ENCODE data around the gene ITPR1. TPM values are rescaled to one million over a fixed set of nuclear protein-coding genes. Genes with fewer than 3 reads are reported as not detected.

ITPR1 gene
- total RNA-seq, 4 donors from 2014 or later, result 184 to 305 (median 218) TPM

DNA sequence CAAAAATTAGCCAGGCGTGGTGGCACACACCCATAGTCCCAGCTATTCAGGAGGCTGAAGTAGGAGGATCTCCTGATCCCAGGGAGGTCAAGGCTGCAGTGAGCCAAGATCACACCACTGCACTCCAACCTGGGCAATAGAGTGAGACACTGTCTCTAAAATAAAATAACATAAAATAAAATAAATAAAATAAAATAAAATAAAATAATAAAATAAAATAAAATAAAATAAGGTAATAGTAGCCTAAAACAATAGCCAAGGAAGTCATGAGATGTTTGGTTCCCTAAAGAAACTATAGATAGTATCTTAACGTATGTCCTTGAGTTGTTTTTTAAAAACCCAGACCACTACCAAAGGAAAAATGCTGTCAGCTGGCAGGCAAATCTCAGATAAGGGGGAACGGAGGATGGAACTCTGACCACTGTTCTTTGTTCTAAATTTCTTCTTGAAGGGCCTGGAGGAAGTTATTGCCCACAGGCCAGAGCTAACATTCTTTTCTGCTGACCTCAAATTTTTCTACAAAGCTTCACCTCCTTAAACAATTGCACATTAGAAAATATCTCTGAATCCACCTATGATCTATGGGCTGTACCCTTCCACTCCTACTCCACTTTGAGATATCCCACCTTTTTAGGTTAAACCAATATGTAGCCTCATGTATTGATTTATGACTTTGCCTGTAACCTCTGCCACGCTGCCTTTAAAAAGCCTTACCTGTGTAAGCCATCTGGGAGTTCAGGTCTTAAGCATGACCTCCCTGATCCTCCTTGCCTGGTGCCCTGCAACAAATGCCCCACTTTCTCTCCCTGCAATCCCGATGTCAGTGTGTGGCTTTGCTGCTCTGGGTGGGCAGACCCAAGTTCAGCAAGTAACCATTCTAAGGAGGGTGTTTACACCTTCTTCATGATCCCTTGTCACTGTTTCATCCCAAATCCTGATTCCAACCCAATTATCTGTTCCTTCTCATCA lies 359.9 kb downstream of the ITPR1 start:
- 79 to 86% methylated on average over 4 to 5 of the region's 5 CpGs for WGBS, 2 donors (ENCODE audit: low coverage in 1 of 2)
- H3K4me1 ChIP-seq, result peaks cover 0 to 6% (median 0%) of the 10 kb centered on the region in 3 donors
- no peak overlapping the region for H3K27ac ChIP-seq
- no peak for ATAC-seq
- TF ChIP-seq POLR2A (IDR thresholded peaks at IDR 0.05), result no peak
- H3K27me3 ChIP-seq, result no peaks in the 10 kb centered on the region
- peaks cover 0 to 5% of the 10 kb centered on the region in 2 donors for H3K36me3 ChIP-seq
- no peaks in the 10 kb centered on the region for H3K9me3 ChIP-seq
- no peak overlapping the region for H3K4me3 ChIP-seq

DNA sequence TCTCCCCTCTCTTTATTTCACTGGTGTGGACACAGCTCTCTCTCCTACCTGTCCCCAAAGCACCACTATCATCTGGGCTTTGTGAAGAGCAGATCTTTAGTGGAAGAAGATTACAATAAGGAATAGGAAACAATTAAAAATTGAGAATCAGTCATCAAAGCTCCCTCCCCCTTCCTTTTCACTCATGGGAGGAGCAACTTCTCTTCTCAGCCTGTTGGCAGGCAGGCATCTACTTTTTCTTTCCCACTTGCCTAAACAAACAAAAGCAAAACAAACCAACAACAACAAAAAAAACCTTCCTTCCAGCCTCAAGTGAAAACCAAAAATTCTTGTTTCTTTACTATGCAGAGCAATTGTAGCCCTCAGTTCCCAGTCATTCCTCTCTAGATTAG lies 360.6 kb downstream of the ITPR1 start:
- Histone ChIP-seq H3K27me3 (no peaks in the 10 kb centered on the region), H3K4me1 (peaks cover 0 to 6% (median 0%) of the 10 kb centered on the region in 3 donors), H3K27ac (no peak overlapping the region), H3K9me3 (no peaks in the 10 kb centered on the region), H3K36me3 (no peaks in the 10 kb centered on the region), H3K4me3 (no peak overlapping the region)
- TF ChIP-seq EP300 (IDR thresholded peaks at IDR 0.05) (no peak), POLR2A (IDR thresholded peaks at IDR 0.05) (no peak), POLR2AphosphoS5 (IDR thresholded peaks at IDR 0.05) (no peak)
- TF ChIP-seq, protein P1, sequence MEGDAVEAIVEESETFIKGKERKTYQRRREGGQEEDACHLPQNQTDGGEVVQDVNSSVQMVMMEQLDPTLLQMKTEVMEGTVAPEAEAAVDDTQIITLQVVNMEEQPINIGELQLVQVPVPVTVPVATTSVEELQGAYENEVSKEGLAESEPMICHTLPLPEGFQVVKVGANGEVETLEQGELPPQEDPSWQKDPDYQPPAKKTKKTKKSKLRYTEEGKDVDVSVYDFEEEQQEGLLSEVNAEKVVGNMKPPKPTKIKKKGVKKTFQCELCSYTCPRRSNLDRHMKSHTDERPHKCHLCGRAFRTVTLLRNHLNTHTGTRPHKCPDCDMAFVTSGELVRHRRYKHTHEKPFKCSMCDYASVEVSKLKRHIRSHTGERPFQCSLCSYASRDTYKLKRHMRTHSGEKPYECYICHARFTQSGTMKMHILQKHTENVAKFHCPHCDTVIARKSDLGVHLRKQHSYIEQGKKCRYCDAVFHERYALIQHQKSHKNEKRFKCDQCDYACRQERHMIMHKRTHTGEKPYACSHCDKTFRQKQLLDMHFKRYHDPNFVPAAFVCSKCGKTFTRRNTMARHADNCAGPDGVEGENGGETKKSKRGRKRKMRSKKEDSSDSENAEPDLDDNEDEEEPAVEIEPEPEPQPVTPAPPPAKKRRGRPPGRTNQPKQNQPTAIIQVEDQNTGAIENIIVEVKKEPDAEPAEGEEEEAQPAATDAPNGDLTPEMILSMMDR (IDR thresholded peaks at IDR 0.05), result no peak
- no peak for ATAC-seq

GRCh38 chr3:4855676-4856075 lies 362.5 kb downstream of the ITPR1 start:
- 78 to 96% methylated on average over 4 of the region's 5 CpGs for WGBS, 2 donors (ENCODE audit: low coverage in 1 of 2)
- no peaks in the 10 kb centered on the region for H3K27me3 ChIP-seq
- no peak overlapping the region for H3K27ac ChIP-seq
- H3K9me3 ChIP-seq, result peaks cover 0 to under 1% (median 0%) of the 10 kb centered on the region in 3 donors
- no peak for ATAC-seq
- no peak overlapping the region for H3K4me3 ChIP-seq
- TF ChIP-seq POLR2AphosphoS5 (IDR thresholded peaks at IDR 0.05), result no peak
- TF ChIP-seq, protein P1 (IDR thresholded peaks at IDR 0.05), result no peak
- no peaks in the 10 kb centered on the region for H3K4me1 ChIP-seq
- H3K36me3 ChIP-seq, result no peaks in the 10 kb centered on the region

DNA sequence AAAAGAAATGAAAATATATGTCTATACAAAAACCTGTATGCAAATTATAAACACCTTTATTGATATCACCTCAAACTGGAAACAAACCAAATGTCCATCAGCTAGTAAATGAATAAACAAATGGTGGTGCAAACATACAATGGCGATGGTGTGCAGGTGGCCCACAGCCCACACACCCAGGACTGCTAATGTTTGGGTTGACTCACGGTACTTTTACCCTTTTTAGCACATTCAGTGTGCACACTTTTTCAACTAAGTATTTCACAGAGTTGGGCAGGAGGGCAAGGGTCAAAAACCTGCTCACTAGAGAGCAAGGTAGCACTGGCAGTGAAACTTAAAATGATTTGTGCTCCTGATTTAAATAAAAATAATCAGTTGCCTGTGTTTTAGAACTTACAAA lies 363.0 kb downstream of the ITPR1 start:
- Histone ChIP-seq H3K36me3 (no peaks in the 10 kb centered on the region), H3K27me3 (no peaks in the 10 kb centered on the region), H3K27ac (no peak overlapping the region), H3K4me1 (no peaks in the 10 kb centered on the region), H3K9me3 (peaks cover 0 to 5% (median 0%) of the 10 kb centered on the region in 3 donors), H3K4me3 (no peak overlapping the region)
- TF ChIP-seq POLR2A (IDR thresholded peaks at IDR 0.05) (no peak), POLR2AphosphoS5 (IDR thresholded peaks at IDR 0.05) (no peak), EP300 (IDR thresholded peaks at IDR 0.05) (no peak)
- TF ChIP-seq, protein P1 (IDR thresholded peaks at IDR 0.05), result no peak
- no peak for ATAC-seq
- WGBS, 2 donors (ENCODE audit: low coverage in 1 of 2), result 50% methylated on average over 2 of the region's 2 CpGs

- H3K4me1 ChIP-seq, result no peaks in the 10 kb centered on the region
- ATAC-seq, result no peak
- H3K4me3 ChIP-seq, result no peak overlapping the region
- TF ChIP-seq, protein P1 (IDR thresholded peaks at IDR 0.05), result no peak
- no peak for TF ChIP-seq POLR2AphosphoS5 (IDR thresholded peaks at IDR 0.05)
- no peak for TF ChIP-seq EP300 (IDR thresholded peaks at IDR 0.05)
- no peak for TF ChIP-seq POLR2A (IDR thresholded peaks at IDR 0.05)
- WGBS, 2 donors (ENCODE audit: low coverage in 1 of 2), result 83 to 87% methylated on average over 4 of the region's 4 CpGs
- peaks cover 0 to 10% (median 0%) of the 10 kb centered on the region in 3 donors for H3K9me3 ChIP-seq
- no peak overlapping the region for H3K27ac ChIP-seq
- H3K36me3 ChIP-seq, result no peaks in the 10 kb centered on the region
- no peaks in the 10 kb centered on the region for H3K27me3 ChIP-seq
These were observed 363.4 kb downstream of the ITPR1 start for GRCh38 chr3:4856564-4856963.

All from gastroesophageal sphincter (tissue), 4 donors.